OCI-LY7 (cell line): ENCODE results near the gene MYOZ1.

Experiments used
- EZH2phosphoT487 ChIP-seq: fragments of 200-600 bp; sonication (generic); IDR thresholded peaks from 2 replicates; pipeline ENCODE4 v1.6.1; 2018; ENCODE audit warnings: low read depth, borderline replicate concordance, mild to moderate bottlenecking, mixed run types, antibody characterized with exemption, low read length, moderate library complexity, mixed read lengths
- TF ChIP-seq, protein P1 (sequence below): fragments of 200-600 bp; sonication (generic); conservative IDR thresholded peaks from 2 replicates; pipeline ENCODE4 v1.5.1; 2014; ENCODE audit warnings: mild to moderate bottlenecking, antibody characterized with exemption, low read length, moderate library complexity, mixed read lengths

DNA sequence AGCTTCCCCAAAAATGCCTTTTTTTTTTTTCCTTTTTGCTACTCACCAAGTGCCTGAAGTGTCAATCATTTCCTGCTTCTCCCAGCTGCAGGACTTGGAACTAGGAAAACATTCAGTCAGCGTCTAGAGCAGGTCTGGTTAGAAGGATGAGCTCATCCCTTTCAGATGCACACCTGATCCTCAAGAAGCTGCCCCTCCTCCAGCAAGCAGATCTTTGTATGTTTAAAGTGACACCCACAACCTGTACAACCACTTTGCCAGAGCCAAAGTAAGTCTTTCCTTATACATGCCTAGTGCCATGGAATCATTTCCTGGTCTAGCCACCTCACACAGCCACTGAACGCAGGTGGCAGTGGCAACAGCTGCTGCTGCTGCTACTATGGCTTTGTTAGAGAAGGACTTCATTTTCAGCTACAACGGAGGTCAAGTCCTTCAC lies 39.8 kb downstream of the MYOZ1 start:
- TF ChIP-seq, protein P1, sequence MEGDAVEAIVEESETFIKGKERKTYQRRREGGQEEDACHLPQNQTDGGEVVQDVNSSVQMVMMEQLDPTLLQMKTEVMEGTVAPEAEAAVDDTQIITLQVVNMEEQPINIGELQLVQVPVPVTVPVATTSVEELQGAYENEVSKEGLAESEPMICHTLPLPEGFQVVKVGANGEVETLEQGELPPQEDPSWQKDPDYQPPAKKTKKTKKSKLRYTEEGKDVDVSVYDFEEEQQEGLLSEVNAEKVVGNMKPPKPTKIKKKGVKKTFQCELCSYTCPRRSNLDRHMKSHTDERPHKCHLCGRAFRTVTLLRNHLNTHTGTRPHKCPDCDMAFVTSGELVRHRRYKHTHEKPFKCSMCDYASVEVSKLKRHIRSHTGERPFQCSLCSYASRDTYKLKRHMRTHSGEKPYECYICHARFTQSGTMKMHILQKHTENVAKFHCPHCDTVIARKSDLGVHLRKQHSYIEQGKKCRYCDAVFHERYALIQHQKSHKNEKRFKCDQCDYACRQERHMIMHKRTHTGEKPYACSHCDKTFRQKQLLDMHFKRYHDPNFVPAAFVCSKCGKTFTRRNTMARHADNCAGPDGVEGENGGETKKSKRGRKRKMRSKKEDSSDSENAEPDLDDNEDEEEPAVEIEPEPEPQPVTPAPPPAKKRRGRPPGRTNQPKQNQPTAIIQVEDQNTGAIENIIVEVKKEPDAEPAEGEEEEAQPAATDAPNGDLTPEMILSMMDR, result no peak
- no peak for TF ChIP-seq EZH2phosphoT487
